Measurements from ENCODE around the gene PTGDR2.

PTGDR2 gene

DNA sequence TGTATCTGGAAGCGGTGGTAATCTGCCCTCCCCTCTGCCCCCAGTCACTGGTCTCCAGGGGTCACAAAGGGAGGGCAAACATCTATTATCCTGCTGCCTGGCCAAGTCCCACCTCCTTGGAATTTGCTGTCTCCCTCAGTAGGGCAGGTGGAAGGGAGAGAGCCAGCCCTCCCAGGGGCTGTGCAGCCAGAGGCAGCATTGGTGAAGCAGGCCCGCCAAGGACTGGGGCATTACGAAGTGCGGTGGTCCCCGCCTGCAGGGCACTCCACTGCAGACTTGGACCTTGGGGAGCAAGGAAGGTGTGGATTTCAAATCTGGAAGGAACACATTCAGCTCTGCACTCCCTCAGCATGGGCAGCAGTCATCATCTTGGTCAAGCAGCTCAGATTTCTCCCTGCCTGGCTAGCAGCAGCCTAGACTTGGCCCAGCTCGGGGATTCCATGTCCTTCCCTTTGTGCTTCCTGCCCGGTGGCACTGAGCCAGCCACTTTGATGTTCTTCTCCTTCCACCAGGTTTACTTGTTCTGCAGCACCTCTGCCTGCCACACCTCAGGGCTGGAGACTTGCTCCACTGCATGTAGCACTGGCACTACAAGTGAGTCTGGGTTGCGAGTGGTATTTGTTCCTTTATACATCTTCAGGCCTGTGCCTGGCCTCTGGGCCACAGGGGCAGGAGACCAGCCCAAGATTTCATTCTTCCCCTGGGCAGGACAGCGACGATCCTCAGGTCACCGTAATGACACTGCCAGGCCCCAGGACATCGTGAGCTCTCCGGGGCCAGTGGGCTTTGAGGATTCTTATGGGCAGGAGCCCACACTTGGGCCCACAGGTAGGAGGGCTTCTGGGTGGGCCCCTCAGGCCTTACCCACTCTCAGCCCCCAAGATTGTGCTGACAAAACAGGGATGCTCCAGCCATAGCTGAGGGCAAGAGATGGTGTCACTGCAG is 18.9 kb upstream of the PTGDR2 start:
- no peak for DNase-seq

DNA sequence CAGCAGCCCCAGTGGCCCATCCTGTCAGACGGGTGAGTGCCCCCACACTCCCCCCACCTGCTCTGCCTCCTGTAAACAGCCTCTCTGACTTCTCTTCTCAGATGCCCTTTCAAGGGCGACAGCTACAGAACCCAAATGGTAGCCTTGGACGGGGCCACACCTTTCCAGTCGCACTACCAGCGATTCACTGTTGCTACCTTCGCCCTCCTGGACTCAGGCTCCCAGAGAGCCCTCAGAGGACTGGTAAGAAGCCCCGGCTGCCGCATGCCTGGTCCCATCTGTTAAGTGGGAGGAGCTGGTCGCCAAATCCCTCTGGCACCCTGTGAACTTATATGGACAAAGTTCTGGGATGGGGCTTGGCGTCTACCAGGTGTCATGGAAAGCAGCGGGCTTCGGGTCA is 17.8 kb upstream of the PTGDR2 start:
- no peak for DNase-seq

DNA sequence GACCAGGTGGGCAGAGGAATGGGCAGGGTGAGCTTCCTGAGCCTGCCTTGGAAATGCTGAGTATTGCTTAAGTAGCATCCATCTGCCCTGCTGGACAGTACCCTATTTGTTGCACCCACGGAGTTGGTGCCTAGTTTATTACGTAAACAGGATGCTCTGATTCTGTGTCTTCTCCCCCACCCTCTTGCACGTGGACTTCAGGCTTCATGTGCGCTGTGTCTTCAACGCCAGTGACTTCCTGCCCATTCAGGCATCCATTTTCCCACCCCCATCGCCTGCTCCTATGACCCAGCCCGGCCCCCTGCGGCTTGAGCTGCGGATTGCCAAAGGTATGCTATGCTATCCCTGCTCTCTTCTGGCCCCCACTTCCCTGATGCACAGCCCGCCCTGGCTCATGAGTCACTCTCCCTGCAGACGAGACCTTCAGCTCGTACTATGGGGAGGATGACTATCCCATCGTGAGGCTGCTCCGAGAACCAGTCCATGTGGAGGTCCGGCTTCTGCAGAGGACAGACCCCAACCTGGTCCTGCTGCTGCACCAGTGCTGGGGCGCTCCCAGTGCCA is 17.3 kb upstream of the PTGDR2 start:
- DNase-seq: no peak

- DNase-seq: no peak
Measured at GRCh38 chr11:60872124-60872960, 16.6 kb upstream of the PTGDR2 start.

DNA sequence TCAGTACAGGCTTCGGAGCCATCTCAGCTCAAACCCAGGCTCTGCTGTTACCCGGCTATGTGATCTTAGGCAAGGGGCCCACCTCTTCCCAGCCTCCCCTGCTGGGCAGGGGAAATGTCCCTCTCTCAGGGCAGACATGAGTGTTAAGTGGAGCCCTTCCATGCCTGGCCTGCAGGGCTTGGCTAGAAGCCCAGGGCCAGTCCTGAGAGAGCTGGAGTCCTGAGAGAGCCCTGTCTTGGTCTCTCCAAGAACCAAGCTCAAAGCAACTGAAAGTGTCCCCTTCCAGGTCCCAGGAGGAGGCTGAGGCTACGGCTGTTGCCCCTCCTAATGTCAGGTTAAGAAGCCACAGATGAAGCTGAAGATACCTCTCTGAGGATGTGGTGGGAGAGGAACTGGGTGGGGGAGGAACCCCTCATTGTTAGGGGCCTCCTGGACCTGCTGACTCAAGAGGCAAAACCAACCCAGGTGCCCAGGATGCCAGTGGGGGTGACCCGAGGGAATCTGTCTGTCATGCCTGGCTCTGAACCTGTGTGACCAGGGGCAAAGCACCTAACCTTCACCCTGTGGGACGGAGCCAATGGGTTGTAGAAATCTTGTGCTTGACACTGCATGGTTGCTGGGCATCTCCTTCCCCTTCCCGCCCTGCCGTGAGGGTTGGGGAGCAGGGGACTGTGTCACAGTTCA is 15.8 kb upstream of the PTGDR2 start:
- DNase-seq: no peak

DNA sequence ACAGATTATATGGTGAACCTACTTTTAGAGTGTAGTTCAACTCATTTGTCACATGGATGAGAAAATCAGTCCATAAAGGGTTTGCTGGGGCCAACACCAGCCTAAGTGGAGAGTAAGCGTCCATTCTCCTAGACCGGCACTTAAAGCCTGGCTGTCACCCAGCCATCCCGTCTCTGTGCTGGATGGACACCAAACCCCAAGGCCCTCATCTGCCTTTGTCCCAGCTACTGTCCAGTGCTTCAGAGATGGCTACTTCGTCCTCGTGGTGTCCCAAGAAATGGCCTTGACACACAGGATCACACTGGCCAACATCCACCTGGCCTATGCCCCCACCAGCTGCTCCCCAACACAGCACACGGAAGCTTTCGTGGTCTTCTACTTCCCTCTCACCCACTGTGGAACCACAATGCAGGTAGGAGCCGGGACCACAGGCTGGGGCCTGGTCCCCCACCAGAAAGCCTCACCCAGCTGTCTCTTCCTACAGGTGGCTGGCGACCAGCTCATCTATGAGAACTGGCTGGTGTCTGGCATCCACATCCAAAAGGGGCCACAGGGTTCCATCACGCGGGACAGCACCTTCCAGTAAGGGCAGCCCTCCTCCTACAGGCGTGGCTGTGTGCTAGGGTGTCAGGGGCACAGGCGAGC is 15.1 kb upstream of the PTGDR2 start:
- no peak for DNase-seq

DNA sequence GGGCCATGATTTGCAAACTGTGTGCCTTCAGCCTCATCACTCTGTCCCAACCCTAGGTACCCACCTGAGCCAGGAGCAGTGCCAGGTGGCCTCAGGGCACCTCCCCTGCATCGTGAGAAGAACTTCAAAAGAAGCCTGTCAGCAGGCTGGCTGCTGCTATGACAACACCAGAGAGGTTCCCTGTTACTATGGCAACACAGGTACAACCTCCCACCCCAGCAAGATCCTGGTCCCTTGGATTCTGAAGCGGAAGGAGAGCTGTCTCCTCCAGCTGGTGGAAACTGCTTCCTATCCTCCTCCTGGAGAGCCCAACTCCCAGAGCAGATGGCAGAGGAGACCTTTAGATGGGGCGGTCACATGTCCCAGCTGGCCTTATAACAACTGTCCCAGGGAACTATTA is 14.5 kb upstream of the PTGDR2 start:
- DNase-seq: no peak

DNA sequence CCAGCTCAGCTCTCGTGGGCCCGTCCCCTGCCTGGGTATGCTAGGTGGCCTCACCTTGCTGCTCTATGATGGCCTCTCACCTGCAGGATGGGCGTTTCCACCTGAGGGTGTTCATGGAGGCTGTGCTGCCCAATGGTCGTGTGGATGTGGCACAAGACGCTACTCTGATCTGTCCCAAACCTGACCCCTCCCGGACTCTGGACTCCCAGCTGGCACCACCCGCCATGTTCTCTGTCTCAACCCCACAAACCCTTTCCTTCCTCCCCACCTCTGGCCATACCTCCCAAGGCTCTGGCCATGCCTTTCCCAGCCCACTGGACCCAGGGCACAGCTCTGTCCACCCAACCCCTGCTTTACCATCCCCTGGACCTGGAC is 13.7 kb upstream of the PTGDR2 start:
- DNase-seq: no peak

DNA sequence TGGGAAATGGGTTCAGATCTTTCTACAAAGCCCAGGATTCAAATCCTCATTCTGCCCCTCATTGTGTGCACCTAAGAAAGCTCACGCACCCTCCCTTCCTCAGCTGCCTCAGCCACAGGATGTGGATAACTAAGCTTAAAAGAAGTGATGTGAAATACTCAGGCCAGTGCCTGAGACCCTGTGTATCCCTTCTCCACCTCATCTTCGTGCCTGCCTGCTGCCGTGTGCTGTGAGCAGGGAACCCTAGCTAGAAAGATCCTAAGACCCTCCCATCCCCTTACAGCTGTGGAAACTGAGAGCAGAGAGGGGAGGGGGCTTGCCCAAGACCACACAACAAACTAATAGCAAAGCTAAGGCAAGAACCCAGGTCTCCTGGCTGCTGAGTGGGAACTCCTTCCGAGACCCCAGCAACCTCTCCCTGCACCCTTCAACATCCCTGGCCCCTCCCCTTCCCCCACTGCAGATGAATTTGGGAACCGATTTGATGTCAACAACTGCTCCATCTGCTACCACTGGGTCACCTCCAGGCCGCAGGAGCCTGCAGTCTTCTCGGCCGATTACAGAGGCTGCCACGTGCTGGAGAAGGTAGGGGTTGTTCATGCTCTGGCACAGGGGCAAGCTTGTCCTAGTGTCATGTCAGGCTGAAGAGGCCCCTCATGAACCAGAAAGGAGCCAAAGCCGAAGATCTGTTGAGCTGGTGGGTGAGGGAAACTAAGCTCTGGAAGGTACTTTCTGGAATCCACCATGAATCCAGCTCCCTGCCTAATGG is 13.1 kb upstream of the PTGDR2 start:
- DNase-seq: no peak

GRCh38 chr11:60867871-60868681 is 12.3 kb upstream of the PTGDR2 start:
- no peak for DNase-seq

GRCh38 chr11:60866911-60867870 is 11.4 kb upstream of the PTGDR2 start, which contains the start of gene ZP1:
Gene ZP1 (plus strand): TSS chr11:60867542. CDS start chr11:60867562, 20 bp downstream.
- no peak for DNase-seq

DNA sequence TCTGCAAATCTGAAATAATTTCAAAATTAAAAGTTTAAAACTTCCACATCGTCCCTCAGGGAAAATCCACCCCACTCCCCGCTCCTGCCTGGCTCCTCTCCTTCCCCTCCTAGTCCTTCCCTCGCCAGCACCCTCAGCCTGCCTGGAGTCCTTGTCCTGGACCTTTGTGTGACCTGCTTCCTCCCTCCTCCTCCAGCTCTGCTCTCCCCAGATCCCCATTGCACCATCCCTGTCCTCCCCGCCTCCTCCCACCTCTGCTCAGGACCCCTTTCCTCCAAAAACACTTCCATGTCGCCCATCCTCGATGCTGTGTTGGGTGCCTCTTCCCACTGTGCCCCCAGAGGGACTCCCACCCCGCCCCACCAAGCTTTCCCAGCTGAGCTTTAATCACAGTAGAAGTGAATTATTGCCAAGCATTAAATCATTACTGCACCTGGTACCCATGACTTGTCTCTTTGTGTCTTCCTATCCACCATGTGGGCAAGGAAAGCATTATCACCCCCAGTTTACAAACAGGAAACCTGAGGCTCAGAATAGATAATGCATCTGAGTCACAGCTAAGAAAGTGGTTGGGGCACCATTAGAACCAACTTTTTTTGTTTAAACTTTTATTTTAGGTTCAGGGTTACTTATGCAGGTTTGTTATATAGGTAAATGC is 9.2 kb upstream of the PTGDR2 start:
- no peak for DNase-seq

- no peak for DNase-seq
Measured at GRCh38 chr11:60863550-60864521, 8.1 kb upstream of the PTGDR2 start.

DNA sequence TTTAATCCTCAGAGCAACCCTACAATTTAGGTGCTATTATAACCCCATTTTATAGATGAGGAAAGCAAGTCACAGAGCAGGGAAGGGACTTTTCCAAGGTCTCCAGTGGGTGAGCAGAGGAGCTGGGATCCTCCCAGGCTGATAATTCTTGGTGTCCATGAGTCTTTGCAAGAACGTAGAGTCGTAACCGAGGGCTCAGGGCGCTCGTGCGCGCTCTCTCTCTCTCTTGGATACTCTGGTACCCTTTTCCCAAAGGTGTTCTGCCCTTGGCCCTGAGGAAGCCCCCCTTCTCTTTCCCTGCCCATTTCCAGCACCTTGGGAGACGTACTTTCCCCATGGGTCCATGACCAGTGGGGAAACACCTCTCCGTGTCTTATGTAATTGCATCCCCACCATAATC is 6.4 kb upstream of the PTGDR2 start:
- DNase-seq: no peak

DNA sequence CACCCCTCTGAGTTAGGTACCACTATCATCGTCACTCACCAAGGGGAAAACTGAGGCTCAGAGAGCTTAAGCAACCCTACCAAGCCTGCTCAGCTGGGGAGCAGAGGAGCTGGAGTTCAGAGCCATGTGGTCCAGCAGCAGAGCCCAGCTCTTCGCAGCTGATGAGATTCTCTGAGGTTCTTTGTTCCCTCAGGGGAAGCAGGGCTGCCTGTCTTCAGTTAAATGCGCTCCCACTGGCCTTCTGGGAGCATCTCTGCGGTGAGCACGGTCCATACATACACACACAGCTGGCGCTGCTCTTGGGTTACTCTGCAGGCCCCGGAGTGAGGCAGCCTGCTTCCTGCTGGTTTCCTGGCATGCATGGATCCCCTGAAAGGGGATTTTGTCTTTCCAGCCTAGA is 5.2 kb upstream of the PTGDR2 start:
- DNase-seq: no peak

- no peak for DNase-seq
Measured at GRCh38 chr11:60859616-60860250, 4.0 kb upstream of the PTGDR2 start.
